GM19438 (cell line): ENCODE results near the gene OTOGL.
"Not testable (repeated sequence)": the region's sequence is repeated elsewhere in the genome, so short reads cannot be mapped to it uniquely, and the experiment has no call there.

Source experiments
- ATAC-seq: cut with Tn5 transposase; IDR thresholded peaks from one replicate; pipeline ENCODE4 v1.9.1; 2021; ENCODE audit warnings: low read depth; ENCODE audit not compliant: unreplicated experiment

Gene OTOGL

GRCh38 chr12:80118565-80119324 lies 19.4 kb downstream of the OTOGL start:
- ATAC-seq = no peak

- no peak for ATAC-seq
Observed at GRCh38 chr12:80120994-80121393, 21.7 kb downstream of the OTOGL start.

- no peak for ATAC-seq
Observed at GRCh38 chr12:80121661-80122060, 22.3 kb downstream of the OTOGL start.

GRCh38 chr12:80129895-80130530 lies 30.7 kb downstream of the OTOGL start:
- no peak for ATAC-seq

- ATAC-seq = no peak
Observed at GRCh38 chr12:80135624-80136023, 36.3 kb downstream of the OTOGL start.

GRCh38 chr12:80140005-80140404 lies 40.7 kb downstream of the OTOGL start:
- ATAC-seq = no peak

GRCh38 chr12:80142640-80143039 lies 43.3 kb downstream of the OTOGL start:
- no peak for ATAC-seq

- no peak for ATAC-seq
Observed at GRCh38 chr12:80143537-80143936, 44.2 kb downstream of the OTOGL start.

GRCh38 chr12:80149547-80150313 lies 50.4 kb downstream of the OTOGL start:
- not testable (repeated sequence) for ATAC-seq

GRCh38 chr12:80151131-80151530 lies 51.8 kb downstream of the OTOGL start:
- ATAC-seq = no peak

GRCh38 chr12:80154261-80154660 lies 54.9 kb downstream of the OTOGL start:
- no peak for ATAC-seq

GRCh38 chr12:80156306-80156705 lies 57.0 kb downstream of the OTOGL start:
- no peak for ATAC-seq

GRCh38 chr12:80157645-80158044 lies 58.3 kb downstream of the OTOGL start:
- ATAC-seq = no peak

- no peak for ATAC-seq
Observed at GRCh38 chr12:80161612-80162011, 62.3 kb downstream of the OTOGL start.

- ATAC-seq = no peak
Observed at GRCh38 chr12:80162177-80162576, 62.8 kb downstream of the OTOGL start.

- no peak for ATAC-seq
Observed at GRCh38 chr12:80165746-80166145, 66.4 kb downstream of the OTOGL start.

- no peak for ATAC-seq
Observed at GRCh38 chr12:80166751-80167150, 67.4 kb downstream of the OTOGL start.

- ATAC-seq = no peak
Observed at GRCh38 chr12:80168936-80169335, 69.6 kb downstream of the OTOGL start.

GRCh38 chr12:80170915-80171314 lies 71.6 kb downstream of the OTOGL start:
- no peak for ATAC-seq

- ATAC-seq = no peak
Observed at GRCh38 chr12:80173083-80173864, 73.9 kb downstream of the OTOGL start.
